Activated naive CD8-positive, alpha-beta T cell treated with anti-CD3 and anti-CD28 coated beads, Interleukin-2, amount 10 ng/mL, durations not matched to agents 7 days and 5 days (primary cell): ENCODE measurements around the gene PRKCA. TPM values are rescaled to one million over a fixed set of nuclear protein-coding genes. Genes with fewer than 3 reads are reported as not detected.
"Not testable (repeated sequence)": the region's sequence is repeated elsewhere in the genome, so short reads cannot be mapped to it uniquely, and the experiment has no call there.

Source experiments
- ATAC-seq: fragments of 150-1000 bp; cut with Tn5 transposase; one replicate; pipeline ENCODE4 v1.10.0; 2021; ENCODE audit warnings: low read depth, moderate library complexity
- POLR2A ChIA-PET: fragments of 350-600 bp; sonication (Branson Sonifier 250); formaldehyde crosslinking; loops from one replicate; lab custom pipeline; 2021; ENCODE audit warnings: antibody characterized with exemption; lab: Charles Lee
- DNase-seq: peaks from one replicate; pipeline ENCODE4 v3.0.0; 2021
- H3K27ac Mint-ChIP-seq: one replicate; pipeline ENCODE4 v1.8.0; 2022; ENCODE audit warnings: mild to moderate bottlenecking, mixed read lengths
- H3K27me3 Mint-ChIP-seq: one replicate; pipeline ENCODE4 v1.8.0; 2022; ENCODE audit warnings: mild to moderate bottlenecking, moderate library complexity, mixed read lengths
- H3K36me3 Mint-ChIP-seq: one replicate; pipeline ENCODE4 v1.8.0; 2021; ENCODE audit warnings: mild to moderate bottlenecking, mixed read lengths
- H3K4me1 Mint-ChIP-seq: one replicate; pipeline ENCODE4 v1.8.0; 2021; ENCODE audit warnings: mixed read lengths
- H3K4me3 Mint-ChIP-seq: one replicate; pipeline ENCODE4 v1.8.0; 2022; ENCODE audit warnings: mild to moderate bottlenecking, moderate library complexity, mixed read lengths
- H3K9me3 Mint-ChIP-seq: one replicate; pipeline ENCODE4 v1.8.0; 2021; ENCODE audit warnings: mixed read lengths
- total RNA-seq, 2 experiments: library from RNA; stranded (reverse); gene quantifications; one replicate each; pipeline ENCODE4 v1.2.3, GENCODE V29; 2021

PRKCA gene
- total RNA-seq, 2 experiments from 2014 or later = 66.1 to 66.5 TPM

- Mint-ChIP-seq H3K36me3 (peaks cover 14% of the 10 kb centered on the region), H3K27me3 (no peaks in the 10 kb centered on the region), H3K9me3 (no peaks in the 10 kb centered on the region), H3K4me1 (peaks cover 28% of the 10 kb centered on the region), H3K27ac (no peak overlapping the region), H3K4me3 (no peak overlapping the region)
- DNase-seq (no peak), ATAC-seq (no peak)
- POLR2A ChIA-PET = no interaction called here
Measured at GRCh38 chr17:66469890-66470289, 167.5 kb downstream of the PRKCA start.

- Mint-ChIP-seq H3K9me3 (peaks cover 1% of the 10 kb centered on the region), H3K4me3 (no peak overlapping the region), H3K27ac (no peak overlapping the region), H3K27me3 (no peaks in the 10 kb centered on the region), H3K4me1 (peaks cover 23% of the 10 kb centered on the region), H3K36me3 (peaks cover 15% of the 10 kb centered on the region)
- no peak for DNase-seq
- ATAC-seq = no peak
- POLR2A ChIA-PET = no interaction called here
Measured at GRCh38 chr17:66472123-66472522, 169.7 kb downstream of the PRKCA start.

GRCh38 chr17:66474258-66474657 is 171.8 kb downstream of the PRKCA start:
- Mint-ChIP-seq H3K27me3 (no peaks in the 10 kb centered on the region), H3K9me3 (peaks cover 6% of the 10 kb centered on the region), H3K27ac (no peak overlapping the region), H3K4me3 (no peak overlapping the region), H3K4me1 (peaks cover 8% of the 10 kb centered on the region), H3K36me3 (peaks cover 24% of the 10 kb centered on the region)
- POLR2A ChIA-PET = no interaction called here
- DNase-seq (no peak), ATAC-seq (no peak)

GRCh38 chr17:66474806-66475497 is 172.5 kb downstream of the PRKCA start:
- H3K9me3 Mint-ChIP-seq = peaks cover 6% of the 10 kb centered on the region
- peaks cover 8% of the 10 kb centered on the region for H3K4me1 Mint-ChIP-seq
- no peak overlapping the region for H3K4me3 Mint-ChIP-seq
- DNase-seq (no peak), ATAC-seq (no peak)
- H3K36me3 Mint-ChIP-seq = peaks cover 27% of the 10 kb centered on the region
- POLR2A ChIA-PET = no interaction called here
- H3K27me3 Mint-ChIP-seq = no peaks in the 10 kb centered on the region
- H3K27ac Mint-ChIP-seq = no peak overlapping the region

GRCh38 chr17:66476014-66476413 is 173.6 kb downstream of the PRKCA start:
- Mint-ChIP-seq H3K4me1 (peaks cover 8% of the 10 kb centered on the region), H3K27ac (no peak overlapping the region), H3K4me3 (no peak overlapping the region), H3K9me3 (peaks cover 9% of the 10 kb centered on the region), H3K36me3 (peaks cover 30% of the 10 kb centered on the region), H3K27me3 (no peaks in the 10 kb centered on the region)
- DNase-seq = no peak
- POLR2A ChIA-PET = no interaction called here
- ATAC-seq = no peak

GRCh38 chr17:66477615-66478283 is 175.3 kb downstream of the PRKCA start:
- no peak for DNase-seq
- no peak overlapping the region for H3K4me3 Mint-ChIP-seq
- H3K4me1 Mint-ChIP-seq = peaks cover 8% of the 10 kb centered on the region
- H3K27me3 Mint-ChIP-seq = no peaks in the 10 kb centered on the region
- peaks cover 9% of the 10 kb centered on the region for H3K9me3 Mint-ChIP-seq
- no peak overlapping the region for H3K27ac Mint-ChIP-seq
- peaks cover 29% of the 10 kb centered on the region for H3K36me3 Mint-ChIP-seq
- ATAC-seq = no peak
- POLR2A ChIA-PET = no interaction called here

- POLR2A ChIA-PET, ATAC-seq, H3K27ac Mint-ChIP-seq: not testable (repeated sequence)
Measured at GRCh38 chr17:66479230-66479889, 176.9 kb downstream of the PRKCA start.

GRCh38 chr17:66480243-66480642 is 177.8 kb downstream of the PRKCA start:
- H3K4me3 Mint-ChIP-seq = no peak overlapping the region
- H3K27ac Mint-ChIP-seq = no peak overlapping the region
- POLR2A ChIA-PET = interaction anchor here (0.7 kb wide), 1 partner anchor 1108 kb away, joined by 3 read pairs; no protein-coding TSS in a partner anchor
- H3K27me3 Mint-ChIP-seq = no peaks in the 10 kb centered on the region
- peaks cover 9% of the 10 kb centered on the region for H3K9me3 Mint-ChIP-seq
- ATAC-seq (no peak), DNase-seq (no peak)
- H3K36me3 Mint-ChIP-seq = peaks cover 26% of the 10 kb centered on the region
- peaks cover under 1% of the 10 kb centered on the region for H3K4me1 Mint-ChIP-seq

More at GRCh38 chr17:66479230-66479889, 176.9 kb downstream of the PRKCA start:
- H3K4me3 Mint-ChIP-seq, H3K4me1 Mint-ChIP-seq, DNase-seq, H3K27me3 Mint-ChIP-seq, H3K9me3 Mint-ChIP-seq: not testable (repeated sequence)
- H3K36me3 Mint-ChIP-seq = peaks cover 26% of the 10 kb centered on the region

GRCh38 chr17:66480802-66481201 is 178.4 kb downstream of the PRKCA start:
- ATAC-seq (no peak), DNase-seq (no peak)
- H3K36me3 Mint-ChIP-seq = peaks cover 27% of the 10 kb centered on the region
- no peaks in the 10 kb centered on the region for H3K27me3 Mint-ChIP-seq
- peaks cover 3% of the 10 kb centered on the region for H3K4me1 Mint-ChIP-seq
- POLR2A ChIA-PET = interaction anchor here (0.7 kb wide), 1 partner anchor 1108 kb away, joined by 3 read pairs; no protein-coding TSS in a partner anchor
- H3K4me3 Mint-ChIP-seq = no peak overlapping the region
- H3K27ac Mint-ChIP-seq = no peak overlapping the region
- H3K9me3 Mint-ChIP-seq = peaks cover 9% of the 10 kb centered on the region

GRCh38 chr17:66481271-66481670 is 178.9 kb downstream of the PRKCA start:
- POLR2A ChIA-PET = interaction anchor here (0.6 kb wide), 1 partner anchor 725 kb away, joined by 3 read pairs; no protein-coding TSS in a partner anchor
- H3K36me3 Mint-ChIP-seq = peaks cover 28% of the 10 kb centered on the region
- H3K27ac Mint-ChIP-seq = no peak overlapping the region
- H3K4me3 Mint-ChIP-seq = no peak overlapping the region
- DNase-seq = no peak
- no peak for ATAC-seq
- H3K9me3 Mint-ChIP-seq = peaks cover 9% of the 10 kb centered on the region
- H3K27me3 Mint-ChIP-seq = no peaks in the 10 kb centered on the region
- H3K4me1 Mint-ChIP-seq = peaks cover 3% of the 10 kb centered on the region

- no peak for DNase-seq
- H3K4me3 Mint-ChIP-seq = no peak overlapping the region
- H3K4me1 Mint-ChIP-seq = peaks cover 11% of the 10 kb centered on the region
- peaks cover 33% of the 10 kb centered on the region for H3K36me3 Mint-ChIP-seq
- ATAC-seq = no peak
- peaks cover 7% of the 10 kb centered on the region for H3K9me3 Mint-ChIP-seq
- POLR2A ChIA-PET = no interaction called here
- no peak overlapping the region for H3K27ac Mint-ChIP-seq
- no peaks in the 10 kb centered on the region for H3K27me3 Mint-ChIP-seq
Measured at GRCh38 chr17:66483906-66484305, 181.5 kb downstream of the PRKCA start.

- H3K4me1 Mint-ChIP-seq = peaks cover 11% of the 10 kb centered on the region
- no peaks in the 10 kb centered on the region for H3K27me3 Mint-ChIP-seq
- no peak overlapping the region for H3K27ac Mint-ChIP-seq
- H3K36me3 Mint-ChIP-seq = peaks cover 29% of the 10 kb centered on the region
- no peak overlapping the region for H3K4me3 Mint-ChIP-seq
- peaks cover 3% of the 10 kb centered on the region for H3K9me3 Mint-ChIP-seq
- POLR2A ChIA-PET = interaction anchor here (0.6 kb wide), 1 partner anchor 466 kb away, joined by 3 read pairs; no protein-coding TSS in a partner anchor
- ATAC-seq (no peak), DNase-seq (no peak)
Measured at GRCh38 chr17:66485309-66485947, 183.0 kb downstream of the PRKCA start.

- no peak overlapping the region for H3K4me3 Mint-ChIP-seq
- H3K27ac Mint-ChIP-seq = no peak overlapping the region
- no peak for DNase-seq
- peaks cover 2% of the 10 kb centered on the region for H3K9me3 Mint-ChIP-seq
- H3K4me1 Mint-ChIP-seq = peaks cover 22% of the 10 kb centered on the region
- H3K36me3 Mint-ChIP-seq = peaks cover 27% of the 10 kb centered on the region
- no peaks in the 10 kb centered on the region for H3K27me3 Mint-ChIP-seq
- POLR2A ChIA-PET = no interaction called here
- ATAC-seq = no peak
Measured at GRCh38 chr17:66487121-66487520, 184.7 kb downstream of the PRKCA start.
